Panc1 (cell line): Measurements from ENCODE around the gene ZNF407. TPM values are rescaled to one million over a fixed set of nuclear protein-coding genes. Genes with fewer than 3 reads are reported as not detected.

ENCODE experiments used
- ATAC-seq: fragments of 200-7000 bp; cut with Tn5 transposase; 2 replicates; pipeline ENCODE4 v1.9.1; 2020; ENCODE audit warnings: mild to moderate bottlenecking, moderate library complexity
- BruUV-seq: library from RNA; stranded (reverse); fragments of 400-500 nt; replicated peaks from 2 replicates; lab custom pipeline; 2021; lab: Mats Ljungman, UMichigan
- CTCF ChIA-PET: fragments of 300-600 bp; sonication (Branson Sonifier 250); formaldehyde crosslinking; loops from one replicate; lab custom pipeline; 2022; ENCODE audit warnings: antibody characterized with exemption; lab: Charles Lee
- POLR2A ChIA-PET: fragments of 300-600 bp; sonication (Branson Sonifier 250); formaldehyde crosslinking; loops from one replicate; lab custom pipeline; 2022; ENCODE audit warnings: antibody characterized with exemption; lab: Charles Lee
- DNase-seq: peaks from one replicate; pipeline ENCODE4 v3.0.0-alpha.2; 2010; ENCODE audit warnings: low read depth, low spot score
- H3K27ac ChIP-seq: 2 replicates; pipeline ENCODE4 v1.5.1; 2011; ENCODE audit warnings: mild to moderate bottlenecking, low read length, inconsistent platforms
- H3K27me3 ChIP-seq: fragments of 200-500 bp; sonication (Bioruptor generic); 2 replicates; pipeline ENCODE4 v1.6.0; 2014; ENCODE audit warnings: low read length, inconsistent platforms; ENCODE audit not compliant: control insufficient read depth, insufficient read depth
- H3K36me3 ChIP-seq: fragments of 200-500 bp; sonication (Bioruptor generic); 2 replicates; pipeline ENCODE4 v1.5.1; 2014; ENCODE audit warnings: inconsistent platforms, mild to moderate bottlenecking, low read length, moderate library complexity; ENCODE audit not compliant: control insufficient read depth, insufficient read depth
- H3K4me1 ChIP-seq: 2 replicates; pipeline ENCODE4 v1.5.1; 2011; ENCODE audit warnings: inconsistent platforms, mild to moderate bottlenecking, low read length, moderate library complexity; ENCODE audit not compliant: control insufficient read depth, insufficient read depth
- H3K4me3 ChIP-seq, 2 experiments: 2 replicates each; pipeline ENCODE4 v1.5.1; 2011 to 2012; ENCODE audit warnings: low read depth in 2 of 2, low read length in 2 of 2, mild to moderate bottlenecking in 2 of 2, inconsistent platforms in 1 of 2, moderate library complexity in 1 of 2
- H3K9me3 ChIP-seq: fragments of 200-500 bp; sonication (Bioruptor generic); 2 replicates; pipeline ENCODE4 v1.5.1; 2014; ENCODE audit warnings: low read depth, mild to moderate bottlenecking, inconsistent platforms, low read length, moderate library complexity; ENCODE audit not compliant: control insufficient read depth, insufficient read depth
- POLR2AphosphoS5 ChIP-seq: IDR thresholded peaks from 2 replicates; pipeline ENCODE4 v1.6.1; 2012; ENCODE audit warnings: mild to moderate bottlenecking, low read depth, low read length, moderate library complexity
- SIN3A ChIP-seq: IDR thresholded peaks from 2 replicates; pipeline ENCODE4 v1.6.1; 2012; ENCODE audit warnings: low read depth, mild to moderate bottlenecking, low read length, moderate library complexity, borderline replicate concordance; ENCODE audit not compliant: insufficient read depth
- TCF7L2 ChIP-seq: IDR thresholded peaks from 2 replicates; pipeline ENCODE4 v1.6.1; 2011; ENCODE audit warnings: mild to moderate bottlenecking, low read depth, low read length, inconsistent platforms
- in situ Hi-C: cut with HindIII; loops from 2 replicates; pipeline ENCODE4 v1.10.0; 2016; ENCODE audit warnings: low sequenced_read_pairs, low pct_unique_long_range_greater_than_20kb
- intact Hi-C: fragments of 100-400 bp; cut with micrococcal nuclease; formaldehyde crosslinking; loops from one replicate; pipeline ENCODE4 v1.10.0; 2022; ENCODE audit not compliant: unreplicated experiment
- total RNA-seq: library from RNA; stranded (reverse); gene quantifications from one replicate; pipeline ENCODE4 v1.2.1, GENCODE V29; 2021; ENCODE audit not compliant: unreplicated experiment
- TF ChIP-seq, protein P1 (sequence below), 2 experiments: IDR thresholded peaks; 2 replicates each; pipeline ENCODE4 v1.6.1; 2011 to 2012; ENCODE audit warnings: low read depth in 2 of 2, control low read depth in 1 of 2, low read length in 1 of 2, mild to moderate bottlenecking in 1 of 2, moderate library complexity in 1 of 2; ENCODE audit not compliant: insufficient read depth in 1 of 2
- TF ChIP-seq, protein P2 (sequence below): fragments of 450-650 bp; IDR thresholded peaks from 2 replicates; pipeline ENCODE4 v1.5.1; 2017; ENCODE audit warnings: mild to moderate bottlenecking

Gene ZNF407
- total RNA-seq, 1 experiment from 2014 or later: 16.8 TPM

DNA sequence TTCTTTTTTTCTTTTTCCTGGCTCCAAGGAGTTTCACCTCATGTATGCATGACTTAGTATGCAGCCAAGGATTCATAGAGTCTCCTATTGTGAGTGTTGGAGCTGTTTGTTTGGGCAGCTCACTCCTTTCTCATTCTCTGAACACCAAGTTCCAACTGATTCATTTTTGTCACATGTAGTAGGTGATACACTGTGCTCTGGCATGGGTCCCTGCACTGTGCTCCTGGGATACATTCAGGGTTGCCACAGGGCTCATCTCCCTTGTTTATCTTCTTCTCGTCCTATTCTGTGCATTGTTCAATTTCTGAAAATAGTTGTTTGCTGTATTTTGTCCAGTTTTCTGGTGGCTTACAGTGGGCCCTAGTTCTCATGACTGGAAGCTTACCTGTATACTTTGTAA lies 96.8 kb downstream of the ZNF407 start:
- POLR2A ChIA-PET: no interaction called here
- no peaks in the 10 kb centered on the region for H3K36me3 ChIP-seq

DNA sequence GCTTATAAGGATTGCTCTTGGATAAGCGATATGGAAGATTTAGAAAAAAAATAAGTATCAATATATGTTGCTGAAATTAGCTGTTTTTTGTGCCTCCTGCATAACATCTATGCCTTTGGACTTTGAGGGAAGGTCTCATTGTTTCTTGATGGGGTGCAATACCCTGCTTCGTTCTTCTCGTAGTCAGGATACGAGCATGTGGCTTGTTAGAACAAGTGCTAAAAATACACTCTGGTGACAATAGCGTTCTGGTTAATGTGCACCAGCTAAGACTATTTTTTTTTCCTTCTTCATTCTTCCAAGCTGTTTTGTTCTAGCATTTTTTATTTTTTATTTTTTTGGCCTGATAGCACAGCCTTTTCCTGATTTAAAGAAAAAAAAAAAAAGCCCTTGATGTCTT lies 97.5 kb downstream of the ZNF407 start:
- no TSS peak for BruUV-seq
- TF ChIP-seq, protein P1, sequence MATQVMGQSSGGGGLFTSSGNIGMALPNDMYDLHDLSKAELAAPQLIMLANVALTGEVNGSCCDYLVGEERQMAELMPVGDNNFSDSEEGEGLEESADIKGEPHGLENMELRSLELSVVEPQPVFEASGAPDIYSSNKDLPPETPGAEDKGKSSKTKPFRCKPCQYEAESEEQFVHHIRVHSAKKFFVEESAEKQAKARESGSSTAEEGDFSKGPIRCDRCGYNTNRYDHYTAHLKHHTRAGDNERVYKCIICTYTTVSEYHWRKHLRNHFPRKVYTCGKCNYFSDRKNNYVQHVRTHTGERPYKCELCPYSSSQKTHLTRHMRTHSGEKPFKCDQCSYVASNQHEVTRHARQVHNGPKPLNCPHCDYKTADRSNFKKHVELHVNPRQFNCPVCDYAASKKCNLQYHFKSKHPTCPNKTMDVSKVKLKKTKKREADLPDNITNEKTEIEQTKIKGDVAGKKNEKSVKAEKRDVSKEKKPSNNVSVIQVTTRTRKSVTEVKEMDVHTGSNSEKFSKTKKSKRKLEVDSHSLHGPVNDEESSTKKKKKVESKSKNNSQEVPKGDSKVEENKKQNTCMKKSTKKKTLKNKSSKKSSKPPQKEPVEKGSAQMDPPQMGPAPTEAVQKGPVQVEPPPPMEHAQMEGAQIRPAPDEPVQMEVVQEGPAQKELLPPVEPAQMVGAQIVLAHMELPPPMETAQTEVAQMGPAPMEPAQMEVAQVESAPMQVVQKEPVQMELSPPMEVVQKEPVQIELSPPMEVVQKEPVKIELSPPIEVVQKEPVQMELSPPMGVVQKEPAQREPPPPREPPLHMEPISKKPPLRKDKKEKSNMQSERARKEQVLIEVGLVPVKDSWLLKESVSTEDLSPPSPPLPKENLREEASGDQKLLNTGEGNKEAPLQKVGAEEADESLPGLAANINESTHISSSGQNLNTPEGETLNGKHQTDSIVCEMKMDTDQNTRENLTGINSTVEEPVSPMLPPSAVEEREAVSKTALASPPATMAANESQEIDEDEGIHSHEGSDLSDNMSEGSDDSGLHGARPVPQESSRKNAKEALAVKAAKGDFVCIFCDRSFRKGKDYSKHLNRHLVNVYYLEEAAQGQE (IDR thresholded peaks at IDR 0.05; ENCODE audit: insufficient read depth in 1 of 2, low read depth in 2 of 2, low read length in 1 of 2): no peak
- TF ChIP-seq, protein P2, sequence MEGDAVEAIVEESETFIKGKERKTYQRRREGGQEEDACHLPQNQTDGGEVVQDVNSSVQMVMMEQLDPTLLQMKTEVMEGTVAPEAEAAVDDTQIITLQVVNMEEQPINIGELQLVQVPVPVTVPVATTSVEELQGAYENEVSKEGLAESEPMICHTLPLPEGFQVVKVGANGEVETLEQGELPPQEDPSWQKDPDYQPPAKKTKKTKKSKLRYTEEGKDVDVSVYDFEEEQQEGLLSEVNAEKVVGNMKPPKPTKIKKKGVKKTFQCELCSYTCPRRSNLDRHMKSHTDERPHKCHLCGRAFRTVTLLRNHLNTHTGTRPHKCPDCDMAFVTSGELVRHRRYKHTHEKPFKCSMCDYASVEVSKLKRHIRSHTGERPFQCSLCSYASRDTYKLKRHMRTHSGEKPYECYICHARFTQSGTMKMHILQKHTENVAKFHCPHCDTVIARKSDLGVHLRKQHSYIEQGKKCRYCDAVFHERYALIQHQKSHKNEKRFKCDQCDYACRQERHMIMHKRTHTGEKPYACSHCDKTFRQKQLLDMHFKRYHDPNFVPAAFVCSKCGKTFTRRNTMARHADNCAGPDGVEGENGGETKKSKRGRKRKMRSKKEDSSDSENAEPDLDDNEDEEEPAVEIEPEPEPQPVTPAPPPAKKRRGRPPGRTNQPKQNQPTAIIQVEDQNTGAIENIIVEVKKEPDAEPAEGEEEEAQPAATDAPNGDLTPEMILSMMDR: no peak
- TF ChIP-seq SIN3A (no peak), POLR2AphosphoS5 (no peak), TCF7L2 (no peak)
- CTCF ChIA-PET: no interaction called here
- POLR2A ChIA-PET: interaction anchor here (0.7 kb wide), 1 partner anchor 80 kb away, joined by 7 read pairs; no protein-coding TSS in a partner anchor
- H3K27ac ChIP-seq: no peak overlapping the region
- DNase-seq (no peak), ATAC-seq (no peak)
- 0 out of 2 replicates have a peak, but pooled peaks cover 4% of the 10 kb centered on the region for H3K4me1 ChIP-seq
- intact Hi-C loops: no loop called here
- no peak overlapping the region for H3K4me3 ChIP-seq
- no peaks in the 10 kb centered on the region for H3K9me3 ChIP-seq
- no peaks in the 10 kb centered on the region for H3K36me3 ChIP-seq
- no peaks in the 10 kb centered on the region for H3K27me3 ChIP-seq
- in situ Hi-C loops: no loop called here

More for the DNA sequence above, 96.8 kb downstream of the ZNF407 start:
- Histone ChIP-seq H3K9me3 (no peaks in the 10 kb centered on the region), H3K27ac (no peak overlapping the region), H3K27me3 (no peaks in the 10 kb centered on the region), H3K4me3 (no peak overlapping the region), H3K4me1 (0 out of 2 replicates have a peak, but pooled peaks cover 4% of the 10 kb centered on the region)
- DNase-seq: no peak
- CTCF ChIA-PET: no interaction called here
- in situ Hi-C loops: no loop called here
- ATAC-seq: no peak
- BruUV-seq: no TSS peak
- intact Hi-C loops: no loop called here
- TF ChIP-seq, protein P2: no peak
- no peak for TF ChIP-seq POLR2AphosphoS5
- no peak for TF ChIP-seq SIN3A
- TF ChIP-seq, protein P1 (IDR thresholded peaks at IDR 0.05; ENCODE audit: insufficient read depth in 1 of 2, low read depth in 2 of 2, low read length in 1 of 2): no peak
- TF ChIP-seq TCF7L2: no peak
